Lung (tissue), 12 donors: Measurements from ENCODE around the gene NRG2. TPM values are rescaled to one million over a fixed set of nuclear protein-coding genes. Genes with fewer than 3 reads are reported as not detected.

Experiments used
- ATAC-seq: fragments of 200-7000 bp; cut with Tn5 transposase; one replicate; pipeline ENCODE4 v1.9.1; 2020; ENCODE audit warnings: moderate number of reproducible peaks; ENCODE audit not compliant: insufficient read depth, low FRiP score
- DNase-seq, 3 donors: peaks; one replicate each; pipeline ENCODE4 v3.0.0-alpha.2; 2013 to 2017
- H3K27ac ChIP-seq, 2 donors: one replicate each; pipeline ENCODE4 v1.5.1; 2013; ENCODE audit warnings: mild to moderate bottlenecking in 2 of 2, moderate library complexity in 2 of 2, control low read depth in 1 of 2, inconsistent platforms in 1 of 2, low read depth in 1 of 2, low read length in 1 of 2
- H3K27me3 ChIP-seq, 3 donors: one replicate each; pipeline ENCODE4 v1.5.1; 2013; ENCODE audit warnings: low read length in 2 of 3; ENCODE audit not compliant: control insufficient read depth in 3 of 3, insufficient read depth in 3 of 3
- H3K36me3 ChIP-seq, 4 donors: one replicate each; pipeline ENCODE4 v1.5.1; 2013; ENCODE audit warnings: low read length in 4 of 4, mild to moderate bottlenecking in 1 of 4, moderate library complexity in 1 of 4; ENCODE audit not compliant: control insufficient read depth in 4 of 4, insufficient read depth in 4 of 4
- H3K4me1 ChIP-seq, 5 donors: one replicate each; pipeline ENCODE4 v1.5.1; 2013; ENCODE audit warnings: low read length in 5 of 5, mild to moderate bottlenecking in 2 of 5, moderate library complexity in 1 of 5; ENCODE audit not compliant: control insufficient read depth in 5 of 5, insufficient read depth in 5 of 5
- H3K4me3 ChIP-seq: one replicate; pipeline ENCODE4 v1.5.1; 2013; ENCODE audit warnings: mild to moderate bottlenecking, control low read depth, moderate library complexity
- H3K9ac ChIP-seq, 2 donors: one replicate each; pipeline ENCODE4 v1.5.1; 2013; ENCODE audit warnings: low read length in 2 of 2, control low read depth in 1 of 2; ENCODE audit not compliant: insufficient read depth in 1 of 2
- H3K9me3 ChIP-seq, 4 donors: one replicate each; pipeline ENCODE4 v1.5.1; 2013; ENCODE audit warnings: low read length in 3 of 4, mild to moderate bottlenecking in 1 of 4, moderate library complexity in 1 of 4; ENCODE audit not compliant: control insufficient read depth in 4 of 4, insufficient read depth in 3 of 4
- CTCF ChIP-seq: IDR thresholded peaks from 2 replicates; pipeline ENCODE4 v1.5.1; 2012; ENCODE audit warnings: mild to moderate bottlenecking; ENCODE audit errors: control extremely low read depth, extremely low read depth
- WGBS, 2 donors: extraction: QIAGEN DNeasy Blood & Tissue Kit; methylation state at CpG; one replicate each; pipeline ENCODE4 v1.1.7; 2013; 5-methylcytosine and 5-hydroxymethylcytosine counted together
- polyA plus RNA-seq, 2 donors: library from polyadenylated mRNA; stranded (reverse); fragments of 200-250 nt; gene quantifications; one replicate each; pipeline ENCODE4 v1.2.1, GENCODE V29; 2013
- total RNA-seq, 2 donors: library from RNA; depleted of rRNA in 1 of 2; stranded (reverse); fragments of >200 nt in 1 of 2; gene quantifications; one replicate each; pipeline ENCODE4 v1.2.1, GENCODE V29; 2014 to 2021
- donor health status: control.
- donor health status: control.
- donor health status: Bipolar disorder and iron deficiency.
- donor health status: healthy.
- donor health status: DM: yes; HTN: yes; CAD: no.

NRG2 gene
- total and polyA plus RNA-seq, 4 donors = 0.41 to 3.0 (median 1.0) TPM

GRCh38 chr5:139867109-139867508 is 176.0 kb downstream of the NRG2 start:
- TF ChIP-seq CTCF = no peak
- H3K9ac ChIP-seq = no peak overlapping the region
- 50 to 77% methylated on average over 2 of the region's 2 CpGs for WGBS, 2 donors

GRCh38 chr5:139864716-139865483 is 178.2 kb downstream of the NRG2 start:
- H3K9me3 ChIP-seq = no peaks in the 10 kb centered on the region
- ATAC-seq = no peak
- WGBS, 2 donors = 79 to 82% methylated on average over 12 of the region's 12 CpGs
- no peak overlapping the region for H3K9ac ChIP-seq
- TF ChIP-seq CTCF = no peak
- peaks cover 0 to 10% (median 1%) of the 10 kb centered on the region in 4 donors for H3K36me3 ChIP-seq
- no peak overlapping the region for H3K27ac ChIP-seq
- no peaks in the 10 kb centered on the region for H3K27me3 ChIP-seq
- no peak overlapping the region for H3K4me3 ChIP-seq
- no peak for DNase-seq
- peaks cover 0 to 38% (median 4%) of the 10 kb centered on the region in 5 donors for H3K4me1 ChIP-seq

More at GRCh38 chr5:139867109-139867508, 176.0 kb downstream of the NRG2 start:
- Histone ChIP-seq H3K27me3 (no peaks in the 10 kb centered on the region), H3K4me3 (no peak overlapping the region), H3K4me1 (peaks cover 0 to 29% (median 4%) of the 10 kb centered on the region in 5 donors), H3K9me3 (no peaks in the 10 kb centered on the region), H3K36me3 (peaks cover 0 to 12% (median 4%) of the 10 kb centered on the region in 4 donors), H3K27ac (no peak overlapping the region)
- DNase-seq (no peak), ATAC-seq (no peak)

- peak; percentile 58 for ATAC-seq
- WGBS, 2 donors = 13 to 19% methylated on average over 5 of the region's 5 CpGs
- peaks cover 0 to 38% (median 4%) of the 10 kb centered on the region in 5 donors for H3K4me1 ChIP-seq
Observed at GRCh38 chr5:139863855-139864558, 179.1 kb downstream of the NRG2 start.

More at GRCh38 chr5:139863855-139864558, 179.1 kb downstream of the NRG2 start:
- peak; percentile 81 to 88 (median 84) for DNase-seq
- H3K27me3 ChIP-seq = no peaks in the 10 kb centered on the region
- H3K9ac ChIP-seq = no peak overlapping the region
- TF ChIP-seq CTCF = peak; percentile 82
- no peak overlapping the region for H3K27ac ChIP-seq
- H3K9me3 ChIP-seq = no peaks in the 10 kb centered on the region
- H3K36me3 ChIP-seq = peaks cover 0 to 9% (median 1%) of the 10 kb centered on the region in 4 donors
- no peak overlapping the region for H3K4me3 ChIP-seq
